Vagina (tissue), 2 donors: ENCODE measurements around the gene DNAH14.

Experiments
- CTCF ChIP-seq, 3 experiments: fragments of 450-650 bp in 2 of 3; fragments of 200-600 bp in 1 of 3; sonication (generic) in 1 of 3; IDR thresholded peaks; one replicate each; pipeline ENCODE4 v1.5.1; 2017 to 2019; ENCODE audit warnings: antibody characterized with exemption in 3 of 3, mild to moderate bottlenecking in 2 of 3, moderate library complexity in 2 of 3
- POLR2A ChIP-seq, 2 donors: fragments of 450-650 bp; IDR thresholded peaks; one replicate each; pipeline ENCODE4 v1.6.1; 2017; ENCODE audit warnings: antibody characterized with exemption in 2 of 2, mild to moderate bottlenecking in 2 of 2, moderate library complexity in 2 of 2
- POLR2AphosphoS5 ChIP-seq, 2 donors: sonication (generic); formaldehyde crosslinking; IDR thresholded peaks; one replicate each; pipeline ENCODE4 v1.9.0; 2017; ENCODE audit warnings: antibody characterized with exemption in 2 of 2, mild to moderate bottlenecking in 2 of 2, low read depth in 1 of 2; ENCODE audit not compliant: insufficient read depth in 1 of 2

- TF ChIP-seq CTCF (IDR thresholded peaks at IDR 0.05) (no peak), POLR2A (IDR thresholded peaks at IDR 0.05) (no peak), POLR2AphosphoS5 (IDR thresholded peaks at IDR 0.05; ENCODE audit: insufficient read depth in 1 of 2, low read depth in 1 of 2) (no peak)
Measured at GRCh38 chr1:224958490-224958889, 29.0 kb downstream of the DNAH14 start.
